GM12878 (cell line): ENCODE data around the gene OGFR. TPM values are rescaled to one million over a fixed set of nuclear protein-coding genes. Genes with fewer than 3 reads are reported as not detected.
A peak's percentile ranks its signal among the peaks of the same experiment; 100 is the strongest.

Experiments used
- ATAC-seq: fragments of 200-7000 bp; cut with Tn5 transposase; 3 replicates; pipeline ENCODE4 v1.9.1; 2020; ENCODE audit warnings: mild to moderate bottlenecking, moderate library complexity
- BruUV-seq: library from RNA; stranded (reverse); fragments of 400-500 nt; replicated peaks from 2 replicates; lab custom pipeline; 2021; lab: Mats Ljungman, UMichigan
- CTCF ChIA-PET: fragments of 300-600 bp; sonication (Branson Sonifier 250); formaldehyde crosslinking; extraction: SDS; loops from one replicate; lab custom pipeline; 2021; ENCODE audit warnings: inconsistent platforms; lab: Yijun Ruan, JAX
- POLR2A ChIA-PET: fragments of 350-600 bp; formaldehyde crosslinking; extraction: SDS; loops from one replicate; lab custom pipeline; 2021; ENCODE audit warnings: inconsistent platforms; lab: Charles Lee
- RAD21 ChIA-PET: fragments of 300-600 bp; sonication (Branson Sonifier 250); formaldehyde crosslinking; loops from one replicate; lab custom pipeline; 2023; ENCODE audit warnings: antibody characterized with exemption; ENCODE audit not compliant: unreplicated experiment; lab: Charles Lee
- SMC1A ChIA-PET: fragments of 300-600 bp; sonication (Branson Sonifier 250); formaldehyde crosslinking; loops from one replicate; lab custom pipeline; 2023; ENCODE audit not compliant: unreplicated experiment, uncharacterized antibody; lab: Charles Lee
- DNase-seq: peaks from one replicate; pipeline ENCODE4 v3.0.0-alpha.2; 2011; ENCODE audit warnings: low read depth, low spot score
- FAIRE-seq: peaks from 3 replicates; lab custom pipeline; 2011; peaks lifted over from hg19 to GRCh38; lab: Jason Lieb, UNC
- H2AFZ ChIP-seq: 2 replicates; pipeline ENCODE4 v1.6.0; 2011; ENCODE audit warnings: low read depth, low read length, control low read depth; ENCODE audit not compliant: control insufficient read depth
- H3K27ac ChIP-seq: 2 replicates; pipeline ENCODE4 v1.5.1; 2011; ENCODE audit warnings: control low read depth; ENCODE audit not compliant: control insufficient read depth, insufficient read depth
- H3K27me3 ChIP-seq, 2 experiments: replicated peaks in 1 of 2; 2 replicates each; pipeline versions ENCODE4 v1.6.0 to v1.6.1; 2011; ENCODE audit warnings: low read length in 1 of 2; ENCODE audit not compliant: control insufficient read depth in 2 of 2, insufficient read depth in 2 of 2
- H3K36me3 ChIP-seq, 2 experiments: 2 replicates each; pipeline ENCODE4 v1.5.1; 2011; ENCODE audit warnings: low read length in 1 of 2; ENCODE audit not compliant: control insufficient read depth in 2 of 2, insufficient read depth in 2 of 2
- H3K4me1 ChIP-seq: 2 replicates; pipeline ENCODE4 v1.6.1; 2011; ENCODE audit warnings: mild to moderate bottlenecking, low read length, moderate library complexity, mixed read lengths; ENCODE audit not compliant: control insufficient read depth, insufficient read depth
- H3K4me2 ChIP-seq: 2 replicates; pipeline ENCODE4 v1.6.0; 2011; ENCODE audit warnings: control low read depth; ENCODE audit not compliant: control insufficient read depth, insufficient read depth
- H3K4me3 ChIP-seq: fragments of 200-600 bp; sonication (generic); 2 replicates; pipeline ENCODE4 v1.5.1; 2016
- H3K79me2 ChIP-seq: 2 replicates; pipeline ENCODE4 v1.6.0; 2011; ENCODE audit warnings: low read length; ENCODE audit not compliant: control insufficient read depth, insufficient read depth
- H3K9ac ChIP-seq: 2 replicates; pipeline ENCODE4 v1.8.0; 2011; ENCODE audit warnings: low read length, control low read depth, mixed read lengths; ENCODE audit not compliant: control insufficient read depth, insufficient read depth
- H3K9me3 ChIP-seq: replicated peaks from 3 replicates; pipeline ENCODE4 v1.5.1; 2011; ENCODE audit warnings: mild to moderate bottlenecking, low read length; ENCODE audit not compliant: control insufficient read depth, insufficient read depth
- H4K20me1 ChIP-seq: 2 replicates; pipeline ENCODE4 v1.6.0; 2011; ENCODE audit not compliant: control insufficient read depth, insufficient read depth
- BMI1 ChIP-seq: fragments of 450-650 bp; IDR thresholded peaks from 2 replicates; pipeline ENCODE4 v1.6.1; 2016; ENCODE audit warnings: mild to moderate bottlenecking, moderate library complexity, borderline replicate concordance
- CHD4 ChIP-seq: fragments of 200-600 bp; sonication (generic); IDR thresholded peaks from 2 replicates; pipeline ENCODE4 v1.6.1; 2016; ENCODE audit warnings: mild to moderate bottlenecking
- EP300 ChIP-seq, 2 experiments: fragments of 150-350 bp in 1 of 2; IDR thresholded peaks; 2 replicates each; pipeline ENCODE4 v1.6.1; 2011 to 2012; ENCODE audit warnings: low read depth in 2 of 2, low read length in 2 of 2, borderline replicate concordance in 1 of 2, improper control_type of control experiment in 1 of 2, inconsistent platforms in 1 of 2; ENCODE audit not compliant: control insufficient read depth in 1 of 2
- GATAD2B ChIP-seq: fragments of 450-650 bp; conservative IDR thresholded peaks from 2 replicates; pipeline ENCODE4 v1.6.1; 2017; ENCODE audit warnings: low read depth, mild to moderate bottlenecking, moderate library complexity
- IRF3 ChIP-seq: fragments of 450-650 bp; IDR thresholded peaks from 2 replicates; pipeline ENCODE4 v1.6.1; 2014; ENCODE audit warnings: mild to moderate bottlenecking
- JUNB ChIP-seq: IDR thresholded peaks from 2 replicates; pipeline ENCODE4 v1.6.1; 2016; ENCODE audit warnings: antibody characterized with exemption, mild to moderate bottlenecking
- LARP7 ChIP-seq: fragments of 450-650 bp; IDR thresholded peaks from 2 replicates; pipeline ENCODE4 v1.6.1; 2017; ENCODE audit warnings: mild to moderate bottlenecking
- MAX ChIP-seq: IDR thresholded peaks from 2 replicates; pipeline ENCODE4 v1.6.1; 2012; ENCODE audit warnings: low read depth, low read length, improper control_type of control experiment
- MTA2 ChIP-seq: fragments of 450-650 bp; IDR thresholded peaks from 2 replicates; pipeline ENCODE4 v1.6.1; 2016; ENCODE audit warnings: low read depth, mild to moderate bottlenecking, moderate library complexity
- MYB ChIP-seq: fragments of 150-350 bp; IDR thresholded peaks from 2 replicates; pipeline ENCODE4 v1.6.1; 2014; ENCODE audit warnings: mild to moderate bottlenecking, low read depth, low read length, borderline replicate concordance
- NBN ChIP-seq: fragments of 450-650 bp; IDR thresholded peaks from 2 replicates; pipeline ENCODE4 v1.6.1; 2016
- NFYA ChIP-seq: IDR thresholded peaks from 2 replicates; pipeline ENCODE4 v1.6.1; 2011; ENCODE audit warnings: low read depth, mild to moderate bottlenecking, low read length, improper control_type of control experiment, borderline replicate concordance
- RAD21 ChIP-seq: IDR thresholded peaks from 2 replicates; pipeline ENCODE4 v1.6.1; 2011; ENCODE audit warnings: mild to moderate bottlenecking, low read depth, low read length, moderate library complexity; ENCODE audit not compliant: insufficient read depth
- RUNX3 ChIP-seq: IDR thresholded peaks from 2 replicates; pipeline ENCODE4 v1.6.1; 2012; ENCODE audit warnings: low read length, inconsistent platforms
- SPI1 ChIP-seq: IDR thresholded peaks from 2 replicates; pipeline ENCODE4 v1.6.1; 2011; ENCODE audit warnings: low read depth, mild to moderate bottlenecking, low read length, moderate library complexity, borderline replicate concordance; ENCODE audit not compliant: insufficient read depth
- TBL1XR1 ChIP-seq: IDR thresholded peaks from 2 replicates; pipeline ENCODE4 v1.6.1; 2012; ENCODE audit warnings: low read depth, low read length, improper control_type of control experiment
- USF1 ChIP-seq: IDR thresholded peaks from 2 replicates; pipeline ENCODE4 v1.6.1; 2011; ENCODE audit warnings: borderline replicate concordance, low read depth, mild to moderate bottlenecking, moderate library complexity, mixed read lengths, low read length; ENCODE audit not compliant: insufficient read depth; ENCODE audit errors: extremely low read length
- USF2 ChIP-seq: IDR thresholded peaks from 2 replicates; pipeline ENCODE4 v1.6.1; 2011; ENCODE audit warnings: low read depth, low read length, improper control_type of control experiment, borderline replicate concordance
- ZBED1 ChIP-seq: IDR thresholded peaks from 2 replicates; pipeline ENCODE4 v1.6.1; 2016; ENCODE audit warnings: borderline replicate concordance
- ZZZ3 ChIP-seq: IDR thresholded peaks from 2 replicates; pipeline ENCODE4 v1.6.1; 2011; ENCODE audit warnings: low read depth; ENCODE audit not compliant: control insufficient read depth, insufficient read length
- WGBS: methylation state at CpG from one replicate; pipeline ENCODE4 v1.1.6; 2016; ENCODE audit warnings: low lambda C conversion rate; ENCODE audit not compliant: insufficient replicate concordance, insufficient coverage; ENCODE audit errors: missing lambda C conversion rate; 5-methylcytosine and 5-hydroxymethylcytosine counted together
- in situ Hi-C: fragments of 300-500 bp; cut with MboI; formaldehyde crosslinking; loops from 9 replicates; pipeline ENCODE4 v1.14.3; 2018; ENCODE audit warnings: mixed read lengths
- intact Hi-C: fragments of 100-400 bp; cut with micrococcal nuclease; formaldehyde crosslinking; loops from one replicate; pipeline ENCODE4 v1.14.2; 2022; ENCODE audit not compliant: unreplicated experiment
- polyA plus RNA-seq, 11 experiments: library from polyadenylated mRNA; depleted of rRNA in 4 of 11; unstranded in 6 of 11; stranded (reverse) in 5 of 11; fragments of >200 nt; fragmentation: Nextera tagmentation in 4 of 11; fragmentation: Illumina TruSeq in 1 of 11; extraction: Ambion mirVana in 4 of 11; extraction: Trizol in 1 of 11; gene quantifications; 1 replicate in 1 of 11; 2 replicates in 10 of 11; pipeline versions ENCODE4 v1.2.1 to v1.2.3, GENCODE V29; 2011 to 2016; ENCODE audit warnings: inconsistent platforms in 2 of 11, missing spikeins in 2 of 11, low read depth in 1 of 11
- total RNA-seq, 4 experiments: library from RNA; depleted of rRNA in 3 of 4; stranded (reverse); fragments of >200 nt in 3 of 4; fragmentation: Illumina TruSeq in 1 of 4; extraction: Trizol in 1 of 4; gene quantifications; 2 replicates each; pipeline versions ENCODE4 v1.2.1 to v1.2.3, GENCODE V29; 2013 to 2021

OGFR gene
- total and polyA plus RNA-seq, 10 of the 15 experiments (the other 5 are each of a cell fraction or from before 2014, with no cell fraction given): 0.72 to 62.1 (median 27.3) TPM

GRCh38 chr20:62775206-62775605, 29.4 kb upstream of the OGFR start (continued):
- TF ChIP-seq ZZZ3: no peak
- no peak for TF ChIP-seq GATAD2B
- no peak for TF ChIP-seq CHD4
- no peak for TF ChIP-seq ZBED1
- no peak for TF ChIP-seq USF1
- TF ChIP-seq RUNX3: no peak
- no peak for TF ChIP-seq BMI1
- TF ChIP-seq USF2: no peak

GRCh38 chr20:62776035-62776691, 28.5 kb upstream of the OGFR start:
- FAIRE-seq: no peak
- 80% methylated on average over 24 of the region's 24 CpGs for WGBS
- peaks cover 0 to 1% of the 10 kb centered on the region in 2 experiments; a peak in 2 of 4 replicates for H3K27me3 ChIP-seq
- ATAC-seq: no peak
- H3K4me2 ChIP-seq: peak overlapping the region; percentile 71
- no peak overlapping the region for H3K4me3 ChIP-seq
- no peak overlapping the region for H3K9ac ChIP-seq
- SMC1A ChIA-PET: no interaction called here
- H3K27ac ChIP-seq: peak overlapping the region; percentile 42; the same call in 1 of the 2 replicates
- RAD21 ChIA-PET: no interaction called here
- POLR2A ChIA-PET: no interaction called here
- H4K20me1 ChIP-seq: no peaks in the 10 kb centered on the region
- CTCF ChIA-PET: no interaction called here
- no peak for DNase-seq
- H3K36me3 ChIP-seq: no peaks in the 10 kb centered on the region
- in situ Hi-C loops: loop anchor here (5.0 kb wide), 1 partner anchor 51 kb away; no protein-coding TSS in a partner anchor
- H3K4me1 ChIP-seq: peaks cover 10% of the 10 kb centered on the region
- intact Hi-C loops: no loop called here
- BruUV-seq: no TSS peak
- H3K9me3 ChIP-seq: no peaks in the 10 kb centered on the region; the same call in 2 of the 3 replicates
- H3K79me2 ChIP-seq: no peaks in the 10 kb centered on the region
- H2AFZ ChIP-seq: peak overlapping the region; percentile 81; the same call in 1 of the 2 replicates
- TF ChIP-seq TBL1XR1: no peak
- TF ChIP-seq USF1: no peak
- no peak for TF ChIP-seq IRF3
- TF ChIP-seq JUNB: no peak
- TF ChIP-seq SPI1: no peak
- no peak for TF ChIP-seq MTA2
- no peak for TF ChIP-seq EP300 (IDR thresholded peaks at IDR 0.05; ENCODE audit: borderline replicate concordance in 1 of 2, control insufficient read depth in 1 of 2, low read depth in 2 of 2, low read length in 2 of 2)
- no peak for TF ChIP-seq NFYA
- TF ChIP-seq RAD21: no peak
- TF ChIP-seq MAX: no peak
- TF ChIP-seq LARP7: no peak
- no peak for TF ChIP-seq NBN
- no peak for TF ChIP-seq MYB
